Measurements from ENCODE around the gene CDH1. TPM values are rescaled to one million over a fixed set of nuclear protein-coding genes. Genes with fewer than 3 reads are reported as not detected.

Gene CDH1
- polyA plus RNA-seq, 3 donors = 0.05 to 0.13 TPM; not detected in 1

GRCh38 chr16:68751160-68751559, 14.1 kb downstream of the CDH1 start:
- no peaks in the 10 kb centered on the region for H3K4me1 Mint-ChIP-seq
- H3K27me3 Mint-ChIP-seq (ENCODE audit: low read depth in 3 of 3) = peaks cover 4 to 13% (median 11%) of the 10 kb centered on the region in 3 donors
- no peak for TF ChIP-seq CTCF (IDR thresholded peaks at IDR 0.05)
- Histone ChIP-seq H4K20me1 (ENCODE audit: insufficient read depth, low read length) (no peaks in the 10 kb centered on the region), H3K4me1 (ENCODE audit: control insufficient read depth in 1 of 2, insufficient read depth in 2 of 2, low read length in 2 of 2) (no peaks in the 10 kb centered on the region), H2AFZ (ENCODE audit: insufficient read depth, low read depth, low read length, poor library complexity, severe bottlenecking) (no peak overlapping the region), H3K27ac (ENCODE audit: low read depth in 1 of 2, low read length in 2 of 2) (no peak overlapping the region), H3K4me3 (replicated peaks in 1 of 3; ENCODE audit: low read depth in 2 of 3, low read length in 3 of 3) (no peak overlapping the region), H3K9ac (ENCODE audit: insufficient read depth, low read length, poor library complexity, severe bottlenecking) (no peak overlapping the region), H3K27me3 (ENCODE audit: control insufficient read depth in 2 of 2, insufficient read depth in 2 of 2, low read length in 2 of 2) (no peaks in the 10 kb centered on the region), H3K9me3 (replicated peaks in 1 of 2; ENCODE audit: control insufficient read depth in 1 of 2, insufficient read depth in 1 of 2, low read length in 2 of 2) (no peaks in the 10 kb centered on the region), H3K36me3 (replicated peaks in 1 of 2; ENCODE audit: control insufficient read depth in 1 of 2, insufficient read depth in 2 of 2, low read length in 2 of 2) (no peaks in the 10 kb centered on the region), H3K79me2 (ENCODE audit: insufficient read depth, low read length) (no peaks in the 10 kb centered on the region), H3K4me2 (replicated peaks; ENCODE audit: extremely low read depth, low read length, poor library complexity, severe bottlenecking) (no peak overlapping the region)
- H3K4me3 Mint-ChIP-seq = peak overlapping the region in 1 of 2 donors; percentile 15
- H3K36me3 Mint-ChIP-seq = no peaks in the 10 kb centered on the region
- 100% methylated on average over 1 of the region's 4 CpGs for WGBS (ENCODE audit: insufficient coverage)
- no peak overlapping the region for H3K27ac Mint-ChIP-seq
- no peak for DNase-seq
- no peaks in the 10 kb centered on the region for H3K9me3 Mint-ChIP-seq
- intact Hi-C loops (cut with micrococcal nuclease) = no loop called here

- Mint-ChIP-seq H3K27me3 (ENCODE audit: low read depth in 3 of 3) (peaks cover 6 to 9% (median 6%) of the 10 kb centered on the region in 3 donors), H3K4me3 (no peak overlapping the region), H3K27ac (no peak overlapping the region), H3K9me3 (no peaks in the 10 kb centered on the region), H3K4me1 (peaks cover 1% of the 10 kb centered on the region), H3K36me3 (no peaks in the 10 kb centered on the region)
- H3K27me3 ChIP-seq (ENCODE audit: control insufficient read depth in 2 of 2, insufficient read depth in 2 of 2, low read length in 2 of 2) = no peaks in the 10 kb centered on the region
- no peak for DNase-seq
- no peaks in the 10 kb centered on the region for H3K4me1 ChIP-seq (ENCODE audit: control insufficient read depth in 1 of 2, insufficient read depth in 2 of 2, low read length in 2 of 2)
- no peak overlapping the region for H3K9ac ChIP-seq (ENCODE audit: insufficient read depth, low read length, poor library complexity, severe bottlenecking)
- 73% methylated on average over 1 of the region's 3 CpGs for WGBS (ENCODE audit: insufficient coverage)
- H3K9me3 ChIP-seq (replicated peaks in 1 of 2; ENCODE audit: control insufficient read depth in 1 of 2, insufficient read depth in 1 of 2, low read length in 2 of 2) = no peaks in the 10 kb centered on the region
- H4K20me1 ChIP-seq (ENCODE audit: insufficient read depth, low read length) = no peaks in the 10 kb centered on the region
- H3K4me2 ChIP-seq (replicated peaks; ENCODE audit: extremely low read depth, low read length, poor library complexity, severe bottlenecking) = no peak overlapping the region
- H3K4me3 ChIP-seq (replicated peaks in 1 of 3; ENCODE audit: low read depth in 2 of 3, low read length in 3 of 3) = no peak overlapping the region
- H3K36me3 ChIP-seq (replicated peaks in 1 of 2; ENCODE audit: control insufficient read depth in 1 of 2, insufficient read depth in 2 of 2, low read length in 2 of 2) = no peaks in the 10 kb centered on the region
- no peak for TF ChIP-seq CTCF (IDR thresholded peaks at IDR 0.05)
- no peak overlapping the region for H3K27ac ChIP-seq (ENCODE audit: low read depth in 1 of 2, low read length in 2 of 2)
- intact Hi-C loops (cut with micrococcal nuclease) = no loop called here
- H3K79me2 ChIP-seq (ENCODE audit: insufficient read depth, low read length) = no peaks in the 10 kb centered on the region
- H2AFZ ChIP-seq (ENCODE audit: insufficient read depth, low read depth, low read length, poor library complexity, severe bottlenecking) = no peak overlapping the region
Observed at GRCh38 chr16:68752602-68753001, 15.5 kb downstream of the CDH1 start.
